H9 (cell line): ENCODE data around the gene SDK2. TPM values are rescaled to one million over a fixed set of nuclear protein-coding genes. Genes with fewer than 3 reads are reported as not detected.

Experiments
- DNase-seq: peaks from one replicate; pipeline ENCODE4 v3.0.0-alpha.2; 2017
- H2AFZ ChIP-seq: one replicate; pipeline ENCODE4 v1.6.1; 2013; ENCODE audit warnings: mild to moderate bottlenecking, low read length, control low read depth, moderate library complexity
- H2AK5ac ChIP-seq: 2 replicates; pipeline ENCODE4 v1.6.1; 2013; ENCODE audit warnings: low read length, control low read depth, mixed read lengths; ENCODE audit not compliant: insufficient read length
- H2BK120ac ChIP-seq: one replicate; pipeline ENCODE4 v1.6.1; 2013; ENCODE audit warnings: low read depth, mild to moderate bottlenecking, low read length, control low read depth, inconsistent platforms; ENCODE audit not compliant: poor library complexity, severe bottlenecking
- H2BK12ac ChIP-seq: 2 replicates; pipeline ENCODE4 v1.6.1; 2013; ENCODE audit warnings: low read length, control low read depth, mixed read lengths, low read depth; ENCODE audit not compliant: insufficient read length
- H2BK15ac ChIP-seq: 2 replicates; pipeline ENCODE4 v1.6.1; 2013; ENCODE audit warnings: low read depth, low read length, control low read depth
- H2BK20ac ChIP-seq: one replicate; pipeline ENCODE4 v1.6.1; 2013; ENCODE audit warnings: low read depth, mild to moderate bottlenecking, low read length, control low read depth, inconsistent platforms; ENCODE audit not compliant: poor library complexity, severe bottlenecking
- H2BK5ac ChIP-seq: 2 replicates; pipeline ENCODE4 v1.6.1; 2013; ENCODE audit warnings: low read length, control low read depth, mixed read lengths; ENCODE audit not compliant: insufficient read length
- H3K14ac ChIP-seq: 2 replicates; pipeline ENCODE4 v1.6.1; 2013; ENCODE audit warnings: low read length, control low read depth; ENCODE audit not compliant: insufficient read depth
- H3K18ac ChIP-seq: 2 replicates; pipeline ENCODE4 v1.6.1; 2013; ENCODE audit warnings: low read depth, mild to moderate bottlenecking, mixed read lengths, low read length, control low read depth; ENCODE audit not compliant: insufficient read length
- H3K23ac ChIP-seq: 2 replicates; pipeline ENCODE4 v1.6.1; 2013; ENCODE audit warnings: low read length, control low read depth, mixed read lengths, low read depth; ENCODE audit not compliant: insufficient read length
- H3K23me2 ChIP-seq: 2 replicates; pipeline ENCODE4 v1.6.1; 2013; ENCODE audit warnings: low read depth, mild to moderate bottlenecking, mixed read lengths, low read length, control low read depth; ENCODE audit not compliant: insufficient read length, poor library complexity, severe bottlenecking
- H3K27ac ChIP-seq: 2 replicates; pipeline ENCODE4 v1.5.1; 2013; ENCODE audit warnings: low read length, control low read depth, mixed read lengths, low read depth; ENCODE audit not compliant: insufficient read length
- H3K27me3 ChIP-seq: 2 replicates; pipeline ENCODE4 v1.6.1; 2013; ENCODE audit warnings: low read length, control low read depth, inconsistent platforms; ENCODE audit not compliant: insufficient read depth
- H3K4ac ChIP-seq: 2 replicates; pipeline ENCODE4 v1.6.1; 2013; ENCODE audit warnings: low read depth, mild to moderate bottlenecking, control low read depth, inconsistent platforms, low read length, moderate library complexity
- H3K4me1 ChIP-seq: 2 replicates; pipeline ENCODE4 v1.6.1; 2013; ENCODE audit warnings: low read length, control low read depth, inconsistent platforms; ENCODE audit not compliant: insufficient read depth
- H3K4me2 ChIP-seq: 2 replicates; pipeline ENCODE4 v1.6.1; 2013; ENCODE audit warnings: low read length, control low read depth, mixed read lengths; ENCODE audit not compliant: insufficient read length, insufficient read depth
- H3K56ac ChIP-seq: 2 replicates; pipeline ENCODE4 v1.6.1; 2013; ENCODE audit warnings: low read depth, mild to moderate bottlenecking, mixed read lengths, low read length, control low read depth; ENCODE audit not compliant: insufficient read length
- H3K79me1 ChIP-seq: 2 replicates; pipeline ENCODE4 v1.6.1; 2013; ENCODE audit warnings: low read depth, mild to moderate bottlenecking, moderate library complexity, low read length, control low read depth, inconsistent platforms; ENCODE audit not compliant: insufficient read depth, poor library complexity, severe bottlenecking
- H3K79me2 ChIP-seq: 2 replicates; pipeline ENCODE4 v1.6.1; 2013; ENCODE audit warnings: low read length, control low read depth, inconsistent platforms; ENCODE audit not compliant: insufficient read depth
- H3K9ac ChIP-seq: 2 replicates; pipeline ENCODE4 v1.6.1; 2013; ENCODE audit warnings: low read length, control low read depth, mixed read lengths; ENCODE audit not compliant: insufficient read length; ENCODE audit errors: extremely low read depth
- H3K9me3 ChIP-seq: one replicate; pipeline ENCODE4 v1.6.1; 2013; ENCODE audit warnings: low read depth, low read length, inconsistent platforms; ENCODE audit not compliant: control insufficient read depth
- H3T11ph ChIP-seq: one replicate; pipeline ENCODE4 v1.6.1; 2013; ENCODE audit warnings: mild to moderate bottlenecking, low read length, control low read depth, inconsistent platforms
- H4K20me1 ChIP-seq: one replicate; pipeline ENCODE4 v1.6.1; 2013; ENCODE audit not compliant: control insufficient read depth, insufficient read length, insufficient read depth
- H4K5ac ChIP-seq: 2 replicates; pipeline ENCODE4 v1.6.1; 2013; ENCODE audit warnings: low read depth, mild to moderate bottlenecking, mixed read lengths, low read length, control low read depth; ENCODE audit not compliant: insufficient read length
- H4K8ac ChIP-seq: replicated peaks from 2 replicates; pipeline ENCODE4 v1.6.1; 2013; ENCODE audit warnings: low read length, control low read depth, mixed read lengths, low read depth; ENCODE audit not compliant: insufficient read length
- H4K91ac ChIP-seq: 2 replicates; pipeline ENCODE4 v1.6.1; 2013; ENCODE audit warnings: low read depth, mild to moderate bottlenecking, moderate library complexity, mixed read lengths, low read length, control low read depth; ENCODE audit not compliant: insufficient read length
- H3K27ac Mint-ChIP-seq, 3 experiments: 2 replicates in 2 of 3; 3 replicates in 1 of 3; pipeline ENCODE4 v1.8.0; 2020 to 2021; ENCODE audit warnings: mixed read lengths in 3 of 3, mild to moderate bottlenecking in 1 of 3, moderate library complexity in 1 of 3
- H3K27me3 Mint-ChIP-seq: 2 replicates; pipeline ENCODE4 v1.8.0; 2021; ENCODE audit warnings: low read depth, mild to moderate bottlenecking, moderate library complexity, mixed read lengths
- H3K36me3 Mint-ChIP-seq, 3 experiments: 2 replicates in 2 of 3; 3 replicates in 1 of 3; pipeline ENCODE4 v1.8.0; 2020 to 2021; ENCODE audit warnings: low read depth in 3 of 3, mixed read lengths in 3 of 3; ENCODE audit not compliant: insufficient read depth in 1 of 3
- H3K4me1 Mint-ChIP-seq, 2 experiments: 2 replicates each; pipeline ENCODE4 v1.8.0; 2020; ENCODE audit warnings: mixed read lengths in 2 of 2
- H3K4me3 Mint-ChIP-seq, 2 experiments: 2 replicates in 1 of 2; 3 replicates in 1 of 2; pipeline ENCODE4 v1.8.0; 2020 to 2021; ENCODE audit warnings: mild to moderate bottlenecking in 2 of 2, mixed read lengths in 2 of 2, moderate library complexity in 1 of 2
- H3K9me3 Mint-ChIP-seq, 2 experiments: 2 replicates in 1 of 2; 3 replicates in 1 of 2; pipeline ENCODE4 v1.8.0; 2020; ENCODE audit warnings: mild to moderate bottlenecking in 2 of 2, mixed read lengths in 2 of 2, moderate library complexity in 1 of 2
- WGBS: extraction: QIAGEN DNeasy Blood & Tissue Kit; methylation state at CpG from one replicate; pipeline ENCODE4 v1.1.7; 2013; ENCODE audit warnings: missing lambda C conversion rate, low lambda C conversion rate, mixed read lengths; ENCODE audit not compliant: insufficient read length; ENCODE audit errors: extremely low coverage; 5-methylcytosine and 5-hydroxymethylcytosine counted together
- total RNA-seq: library from RNA; stranded (reverse); gene quantifications from 2 replicates; pipeline ENCODE4 v1.2.1, GENCODE V29; 2021
- TF ChIP-seq, protein P1 (sequence below): fragments of 200-600 bp; sonication (generic); conservative IDR thresholded peaks from 3 replicates; pipeline ENCODE4 v1.8.0; 2021; ENCODE audit warnings: antibody characterized with exemption, mild to moderate bottlenecking

The SDK2 gene
- total RNA-seq, 1 experiment from 2014 or later, result 9.1 TPM

DNA sequence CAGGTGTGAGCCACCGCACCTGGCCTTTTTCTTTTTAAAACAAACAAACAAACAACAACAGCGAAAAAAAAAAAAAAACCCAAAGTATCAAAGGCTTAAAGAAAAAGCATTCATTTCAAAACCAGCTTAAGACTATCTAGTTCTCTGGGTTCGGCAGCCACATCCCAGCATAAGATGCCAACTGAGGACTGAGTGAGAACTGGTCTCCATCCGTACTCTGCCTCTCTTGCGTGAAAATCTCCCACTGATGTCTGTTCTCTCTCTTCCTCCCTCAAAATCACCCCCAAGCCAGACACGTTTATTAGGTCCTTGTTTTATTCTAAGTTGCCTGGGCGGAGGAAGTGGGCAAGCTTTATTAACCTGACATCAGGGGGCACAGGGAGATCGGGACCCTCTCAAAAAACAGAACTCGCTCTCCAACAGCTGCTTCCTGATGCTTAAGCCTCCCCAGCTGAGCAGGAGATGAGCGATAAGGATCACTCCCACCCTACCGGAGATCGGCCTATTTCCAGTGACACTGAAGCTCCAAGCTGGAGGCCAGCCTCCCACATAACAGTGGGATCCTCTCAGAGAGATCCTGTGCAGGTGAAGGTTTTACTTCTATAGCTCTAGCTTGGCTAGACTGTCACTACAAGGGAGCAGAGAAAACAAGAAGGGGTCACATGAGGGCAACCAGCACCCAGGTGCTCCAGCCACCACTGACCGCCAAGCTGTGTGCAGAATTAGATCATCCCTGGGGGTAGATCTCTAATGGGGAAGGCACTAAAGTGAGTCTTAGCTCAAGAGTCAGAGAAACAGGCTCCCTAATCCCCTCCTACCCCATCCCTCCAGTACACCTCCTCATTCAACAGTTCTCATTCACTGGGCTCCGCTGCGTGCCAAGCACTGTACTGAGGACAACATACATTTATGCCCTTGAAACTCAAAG is 346.0 kb downstream of the SDK2 start:
- H3K27me3 Mint-ChIP-seq, result 0 out of 2 replicates have a peak, but pooled peaks cover 2% of the 10 kb centered on the region
- WGBS, result no CpG with 5 or more reads among the region's 15 CpGs
- Histone ChIP-seq H3K27me3 (no peaks in the 10 kb centered on the region), H2BK120ac (no peak overlapping the region), H4K91ac (no peak overlapping the region), H3K4ac (no peak overlapping the region), H3T11ph (no peak overlapping the region), H2BK5ac (no peak overlapping the region), H2BK12ac (no peak overlapping the region), H2BK20ac (no peak overlapping the region), H3K9me3 (no peaks in the 10 kb centered on the region), H3K18ac (no peak overlapping the region), H3K4me2 (no peak overlapping the region), H2AFZ (no peak overlapping the region), H4K20me1 (no peaks in the 10 kb centered on the region), H3K4me1 (no peaks in the 10 kb centered on the region), H3K79me2 (no peaks in the 10 kb centered on the region), H3K79me1 (no peaks in the 10 kb centered on the region), H3K23ac (no peak overlapping the region), H4K5ac (no peak overlapping the region), H3K27ac (no peak overlapping the region), H4K8ac (no peak overlapping the region), H3K9ac (no peak overlapping the region), H3K23me2 (no peaks in the 10 kb centered on the region), H3K56ac (no peak overlapping the region), H2BK15ac (no peak overlapping the region), H2AK5ac (no peak overlapping the region), H3K14ac (no peak overlapping the region)
- no peak overlapping the region; a peak in 1 of 5 replicates for H3K4me3 Mint-ChIP-seq
- 0 out of 7 replicates have a peak, but pooled peaks cover 0 to 4% (median 0%) of the 10 kb centered on the region in 3 experiments for H3K36me3 Mint-ChIP-seq
- H3K4me1 Mint-ChIP-seq, result peaks cover 16 to 25% of the 10 kb centered on the region in 2 experiments
- TF ChIP-seq, protein P1, sequence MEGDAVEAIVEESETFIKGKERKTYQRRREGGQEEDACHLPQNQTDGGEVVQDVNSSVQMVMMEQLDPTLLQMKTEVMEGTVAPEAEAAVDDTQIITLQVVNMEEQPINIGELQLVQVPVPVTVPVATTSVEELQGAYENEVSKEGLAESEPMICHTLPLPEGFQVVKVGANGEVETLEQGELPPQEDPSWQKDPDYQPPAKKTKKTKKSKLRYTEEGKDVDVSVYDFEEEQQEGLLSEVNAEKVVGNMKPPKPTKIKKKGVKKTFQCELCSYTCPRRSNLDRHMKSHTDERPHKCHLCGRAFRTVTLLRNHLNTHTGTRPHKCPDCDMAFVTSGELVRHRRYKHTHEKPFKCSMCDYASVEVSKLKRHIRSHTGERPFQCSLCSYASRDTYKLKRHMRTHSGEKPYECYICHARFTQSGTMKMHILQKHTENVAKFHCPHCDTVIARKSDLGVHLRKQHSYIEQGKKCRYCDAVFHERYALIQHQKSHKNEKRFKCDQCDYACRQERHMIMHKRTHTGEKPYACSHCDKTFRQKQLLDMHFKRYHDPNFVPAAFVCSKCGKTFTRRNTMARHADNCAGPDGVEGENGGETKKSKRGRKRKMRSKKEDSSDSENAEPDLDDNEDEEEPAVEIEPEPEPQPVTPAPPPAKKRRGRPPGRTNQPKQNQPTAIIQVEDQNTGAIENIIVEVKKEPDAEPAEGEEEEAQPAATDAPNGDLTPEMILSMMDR, result no peak
- DNase-seq, result peak; percentile 30
- peak overlapping the region in 2 of 3 experiments; percentile 56 to 83; a peak in 3 of 7 replicates for H3K27ac Mint-ChIP-seq
- H3K9me3 Mint-ChIP-seq, result no peaks in the 10 kb centered on the region
